Measurements from ENCODE around the gene KIF18A.

KIF18A gene

GRCh38 chr11:28107750-28108618 lies at the start of gene KIF18A, which contains the start of gene METTL15:
TSS of gene KIF18A (minus strand) at chr11:28108156. CDS start at chr11:28097947, 10,209 bp downstream.
TSS of gene METTL15 (plus strand) at chr11:28108388. CDS start at chr11:28113335, 4,947 bp downstream.
- TF ChIP-seq CTCF (IDR thresholded peaks at IDR 0.05; ENCODE audit: low read depth, low read length, missing control alignments): no peak
- peak; percentile 95 for DNase-seq (ENCODE audit: extremely low read depth, low read depth)
- H3K4me3 ChIP-seq (replicated peaks; ENCODE audit: low read depth, low read length): peak within 1 kb of the TSS; percentile 85

GRCh38 chr11:28153586-28153985 lies 45.6 kb upstream of the KIF18A start:
- no peak for DNase-seq (ENCODE audit: extremely low read depth, low read depth)
- no peak overlapping the region for H3K4me3 ChIP-seq (replicated peaks; ENCODE audit: low read depth, low read length)
- no peak for TF ChIP-seq CTCF (IDR thresholded peaks at IDR 0.05; ENCODE audit: low read depth, low read length, missing control alignments)

GRCh38 chr11:28152743-28153142 lies 44.8 kb upstream of the KIF18A start:
- no peak overlapping the region for H3K4me3 ChIP-seq (replicated peaks; ENCODE audit: low read depth, low read length)
- no peak for TF ChIP-seq CTCF (IDR thresholded peaks at IDR 0.05; ENCODE audit: low read depth, low read length, missing control alignments)
- DNase-seq (ENCODE audit: extremely low read depth, low read depth): no peak

GRCh38 chr11:28146123-28146751 lies 38.3 kb upstream of the KIF18A start:
- no peak for TF ChIP-seq CTCF (IDR thresholded peaks at IDR 0.05; ENCODE audit: low read depth, low read length, missing control alignments)
- DNase-seq (ENCODE audit: extremely low read depth, low read depth): peak; percentile 68
- H3K4me3 ChIP-seq (replicated peaks; ENCODE audit: low read depth, low read length): no peak overlapping the region

- no peak overlapping the region for H3K4me3 ChIP-seq (replicated peaks; ENCODE audit: low read depth, low read length)
- no peak for DNase-seq (ENCODE audit: extremely low read depth, low read depth)
- TF ChIP-seq CTCF (IDR thresholded peaks at IDR 0.05; ENCODE audit: low read depth, low read length, missing control alignments): no peak
Measured at GRCh38 chr11:28144808-28145207, 36.9 kb upstream of the KIF18A start.

GRCh38 chr11:28142724-28143123 lies 34.8 kb upstream of the KIF18A start:
- DNase-seq (ENCODE audit: extremely low read depth, low read depth): no peak
- TF ChIP-seq CTCF (IDR thresholded peaks at IDR 0.05; ENCODE audit: low read depth, low read length, missing control alignments): no peak
- no peak overlapping the region for H3K4me3 ChIP-seq (replicated peaks; ENCODE audit: low read depth, low read length)
